ENCODE measurements around the gene RAPGEF1.
A peak's percentile ranks its signal among the peaks of the same experiment; 100 is the strongest.

Gene RAPGEF1, protein sequence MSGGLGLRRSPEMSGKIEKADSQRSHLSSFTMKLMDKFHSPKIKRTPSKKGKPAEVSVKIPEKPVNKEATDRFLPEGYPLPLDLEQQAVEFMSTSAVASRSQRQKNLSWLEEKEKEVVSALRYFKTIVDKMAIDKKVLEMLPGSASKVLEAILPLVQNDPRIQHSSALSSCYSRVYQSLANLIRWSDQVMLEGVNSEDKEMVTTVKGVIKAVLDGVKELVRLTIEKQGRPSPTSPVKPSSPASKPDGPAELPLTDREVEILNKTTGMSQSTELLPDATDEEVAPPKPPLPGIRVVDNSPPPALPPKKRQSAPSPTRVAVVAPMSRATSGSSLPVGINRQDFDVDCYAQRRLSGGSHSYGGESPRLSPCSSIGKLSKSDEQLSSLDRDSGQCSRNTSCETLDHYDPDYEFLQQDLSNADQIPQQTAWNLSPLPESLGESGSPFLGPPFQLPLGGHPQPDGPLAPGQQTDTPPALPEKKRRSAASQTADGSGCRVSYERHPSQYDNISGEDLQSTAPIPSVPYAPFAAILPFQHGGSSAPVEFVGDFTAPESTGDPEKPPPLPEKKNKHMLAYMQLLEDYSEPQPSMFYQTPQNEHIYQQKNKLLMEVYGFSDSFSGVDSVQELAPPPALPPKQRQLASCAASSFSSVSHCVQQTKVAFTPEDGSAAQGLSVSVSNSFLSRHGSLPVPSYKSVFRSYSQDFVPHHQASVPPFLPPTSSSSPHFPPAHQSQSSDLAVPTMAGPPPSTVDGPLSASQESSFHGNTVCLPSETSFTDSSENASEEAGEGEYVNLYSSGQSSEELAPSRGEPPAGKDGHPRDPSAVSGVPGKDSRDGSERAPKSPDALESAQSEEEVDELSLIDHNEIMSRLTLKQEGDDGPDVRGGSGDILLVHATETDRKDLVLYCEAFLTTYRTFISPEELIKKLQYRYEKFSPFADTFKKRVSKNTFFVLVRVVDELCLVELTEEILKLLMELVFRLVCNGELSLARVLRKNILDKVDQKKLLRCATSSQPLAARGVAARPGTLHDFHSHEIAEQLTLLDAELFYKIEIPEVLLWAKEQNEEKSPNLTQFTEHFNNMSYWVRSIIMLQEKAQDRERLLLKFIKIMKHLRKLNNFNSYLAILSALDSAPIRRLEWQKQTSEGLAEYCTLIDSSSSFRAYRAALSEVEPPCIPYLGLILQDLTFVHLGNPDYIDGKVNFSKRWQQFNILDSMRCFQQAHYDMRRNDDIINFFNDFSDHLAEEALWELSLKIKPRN (N-terminal part only)

DNA sequence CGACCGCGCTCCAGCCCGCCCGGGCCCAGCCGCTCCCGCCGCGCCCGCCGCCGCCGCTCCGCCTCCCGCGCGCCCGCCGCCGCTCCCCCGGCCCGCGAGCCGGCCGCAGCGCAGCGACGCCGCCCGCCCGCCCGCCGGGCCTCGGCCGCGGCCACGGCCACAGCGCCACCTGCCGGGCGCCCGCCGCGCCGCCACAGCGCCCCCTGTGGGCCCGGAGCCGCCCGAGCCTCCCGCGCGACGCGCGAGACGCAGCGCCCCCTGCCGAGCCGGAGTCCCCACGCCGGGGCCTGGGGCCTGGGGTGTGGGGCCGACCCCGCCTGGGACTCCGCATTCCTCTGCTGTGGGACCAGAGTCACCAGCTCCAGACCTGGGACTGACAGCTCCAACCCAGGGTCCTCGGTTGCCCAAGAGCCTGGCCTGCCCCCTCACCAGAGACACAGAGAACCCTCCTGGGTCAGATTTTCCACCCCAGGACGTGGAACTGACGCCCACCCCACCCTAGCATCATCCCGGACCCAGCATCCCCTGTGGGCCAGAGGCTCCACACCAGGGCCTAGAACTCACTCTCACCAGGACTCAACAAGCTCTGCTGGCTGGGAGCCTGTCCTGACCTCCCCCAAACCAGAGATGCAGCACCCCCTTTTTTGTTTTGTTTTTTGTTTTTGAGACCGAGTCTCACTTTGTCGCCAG, at the start of gene RAPGEF1:
Gene RAPGEF1, minus strand, starts transcription at position 118 of the 690 bp plus-strand sequence. CDS start 246 bp downstream, outside the sequence.
- H3K36me3 ChIP-seq (ENCODE audit: control insufficient read depth in 2 of 2, insufficient read depth in 1 of 2, low read length in 2 of 2): no peaks in the 10 kb centered on the region
- H3K4me1 ChIP-seq (ENCODE audit: control insufficient read depth, insufficient read depth, low read length): peaks cover 7% of the 10 kb centered on the region; the same call in 1 of the 2 replicates
- CTCF ChIA-PET: interaction anchor here (0.5 to 9.6 kb wide), 54 partner anchors 8 to 528 kb away, joined by 3 to 193 read pairs (median 5); no protein-coding TSS in a partner anchor
- H3K27ac ChIP-seq (ENCODE audit: extremely low read depth, low read depth, low read length): peak within 1 kb of the TSS; percentile 85
- POLR2A ChIA-PET: interaction anchor here (0.8 to 1.6 kb wide), 2 partner anchors 62 to 116 kb away, joined by 3 to 4 read pairs; no protein-coding TSS in a partner anchor
- H3K4me3 ChIP-seq (ENCODE audit: low read depth, low read length): peak within 1 kb of the TSS; percentile 51
- H3K9me3 ChIP-seq (ENCODE audit: control insufficient read depth, insufficient read depth, low read depth, low read length): no peaks in the 10 kb centered on the region
- TF ChIP-seq PBX3 (CRISPR knock-in tag; IDR thresholded peaks at IDR 0.05) (0 out of 2 replicates have a peak, but pooled peaks have one; percentile 40), ZFHX2 (tag by site-specific recombination; conservative IDR thresholded peaks at IDR 0.05) (no peak), KLF8 (tag by site-specific recombination; IDR thresholded peaks at IDR 0.05) (peak; percentile 75), ZNF221 (tag by site-specific recombination; IDR thresholded peaks at IDR 0.05; ENCODE audit: borderline replicate concordance) (no peak), ZNF571 (tag by site-specific recombination; IDR thresholded peaks at IDR 0.05) (peak; percentile 77; the same call in 1 of the 2 replicates), ZSCAN4 (tag by site-specific recombination; IDR thresholded peaks at IDR 0.05) (no peak), SCRT1 (tag by site-specific recombination; IDR thresholded peaks at IDR 0.05; ENCODE audit: borderline replicate concordance) (no peak), ZNF112 (tag by site-specific recombination; IDR thresholded peaks at IDR 0.05) (no peak), ZNF140 (tag by site-specific recombination; IDR thresholded peaks at IDR 0.05) (no peak), ZNF121 (tag by site-specific recombination; IDR thresholded peaks at IDR 0.05) (0 out of 2 replicates have a peak, but pooled peaks have one; percentile 28), ZXDB (tag by site-specific recombination; IDR thresholded peaks at IDR 0.05) (0 out of 2 replicates have a peak, but pooled peaks have one; percentile 17), ZNF48 (tag by site-specific recombination; IDR thresholded peaks at IDR 0.05) (no peak), ZNF366 (tag by site-specific recombination; conservative IDR thresholded peaks at IDR 0.05) (no peak), ZNF785 (tag by site-specific recombination; IDR thresholded peaks at IDR 0.05) (no peak), MZF1 (tag by site-specific recombination; IDR thresholded peaks at IDR 0.05; ENCODE audit: borderline replicate concordance) (no peak), ZNF529 (tag by site-specific recombination; IDR thresholded peaks at IDR 0.05; ENCODE audit: insufficient replicate concordance) (no peak), ZNF10 (tag by site-specific recombination; IDR thresholded peaks at IDR 0.05) (no peak), REPIN1 (tag by site-specific recombination; IDR thresholded peaks at IDR 0.05; ENCODE audit: low read depth) (no peak), GLIS2 (tag by site-specific recombination; IDR thresholded peaks at IDR 0.05) (no peak; the same call in 1 of the 2 replicates), ZNF510 (tag by site-specific recombination; IDR thresholded peaks at IDR 0.05; ENCODE audit: insufficient replicate concordance) (no peak), ZBTB44 (tag by site-specific recombination; IDR thresholded peaks at IDR 0.05) (no peak), ZNF610 (tag by site-specific recombination; IDR thresholded peaks at IDR 0.05; ENCODE audit: borderline replicate concordance) (no peak), ZNF645 (tag by site-specific recombination; IDR thresholded peaks at IDR 0.05) (no peak), ZNF23 (tag by site-specific recombination; IDR thresholded peaks at IDR 0.05; ENCODE audit: borderline replicate concordance) (no peak), ZNF521 (tag by site-specific recombination; IDR thresholded peaks at IDR 0.05) (no peak), ZNF146 (tag by site-specific recombination; IDR thresholded peaks at IDR 0.05) (0 out of 2 replicates have a peak, but pooled peaks have one; percentile 7), SP7 (tag by site-specific recombination; IDR thresholded peaks at IDR 0.05) (no peak)
- TF ChIP-seq, protein P1, sequence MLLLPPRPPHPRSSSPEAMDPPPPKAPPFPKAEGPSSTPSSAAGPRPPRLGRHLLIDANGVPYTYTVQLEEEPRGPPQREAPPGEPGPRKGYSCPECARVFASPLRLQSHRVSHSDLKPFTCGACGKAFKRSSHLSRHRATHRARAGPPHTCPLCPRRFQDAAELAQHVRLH (tag by site-specific recombination; IDR thresholded peaks at IDR 0.05): peak; percentile 62; the same call in 1 of the 2 replicates
